Uterus (tissue), 2 donors: Measurements from ENCODE around the gene NAA30.

Source experiments
- CTCF ChIP-seq, 4 experiments: fragments of 200-600 bp in 2 of 4; fragments of 450-650 bp in 2 of 4; sonication (generic) in 2 of 4; IDR thresholded peaks; one replicate each; pipeline ENCODE4 v1.5.1; 2016 to 2019; ENCODE audit warnings: antibody characterized with exemption in 4 of 4, mild to moderate bottlenecking in 2 of 4, moderate library complexity in 1 of 4
- POLR2A ChIP-seq, 2 donors: fragments of 450-650 bp; IDR thresholded peaks; one replicate each; pipeline ENCODE4 v1.6.1; 2016; ENCODE audit warnings: antibody characterized with exemption in 2 of 2, mild to moderate bottlenecking in 1 of 2, moderate library complexity in 1 of 2

DNA sequence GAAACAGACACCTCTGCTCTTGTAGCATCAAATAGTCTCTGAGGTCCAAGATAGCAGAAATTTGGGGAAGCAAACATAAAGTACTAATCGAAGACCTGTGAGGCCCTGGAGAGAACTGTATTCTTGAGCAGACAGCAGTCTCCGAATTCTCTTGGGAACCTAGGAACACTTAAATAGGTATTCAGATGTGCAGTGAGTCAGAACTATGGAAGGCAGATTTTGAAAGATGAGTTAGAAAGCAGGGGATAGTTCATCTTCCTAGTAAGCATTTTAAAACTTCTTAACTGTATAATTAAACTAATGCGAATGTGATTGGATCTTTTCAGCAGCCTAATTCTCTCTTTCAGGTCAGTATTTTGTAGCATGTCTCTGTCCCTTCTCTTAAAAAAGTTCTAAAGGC, 30.6 kb downstream of the NAA30 start:
- TF ChIP-seq CTCF (IDR thresholded peaks at IDR 0.05) (no peak), POLR2A (IDR thresholded peaks at IDR 0.05) (no peak)
